Esophagus muscularis mucosa (tissue), 4 donors: ENCODE measurements around the gene ARL4C. TPM values are rescaled to one million over a fixed set of nuclear protein-coding genes. Genes with fewer than 3 reads are reported as not detected.

Experiments used
- DNase-seq: peaks from one replicate; pipeline ENCODE4 v3.0.0-alpha.2; 2017; ENCODE audit errors: extremely low spot score
- H3K27ac ChIP-seq, 4 donors: fragments of 200-600 bp; sonication (generic); replicated peaks in 1 of 4; 1 replicate in 3 of 4; 2 replicates in 1 of 4; pipeline ENCODE4 v1.5.1; 2016 to 2019; ENCODE audit warnings: mild to moderate bottlenecking in 1 of 4
- H3K27me3 ChIP-seq, 4 donors: fragments of 200-600 bp; sonication (generic); one replicate each; pipeline versions ENCODE4 v1.5.1 to v1.6.0; 2016 to 2019
- H3K36me3 ChIP-seq, 4 donors: fragments of 200-600 bp; sonication (generic); one replicate each; pipeline ENCODE4 v1.5.1; 2016 to 2019
- H3K4me1 ChIP-seq, 4 donors: fragments of 200-600 bp; sonication (generic); one replicate each; pipeline ENCODE4 v1.5.1; 2016 to 2019
- H3K4me3 ChIP-seq, 4 donors: fragments of 200-600 bp; sonication (generic); 1 replicate in 2 of 4; 2 replicates in 2 of 4; pipeline ENCODE4 v1.5.1; 2016 to 2019; ENCODE audit warnings: mild to moderate bottlenecking in 4 of 4, moderate library complexity in 1 of 4
- H3K9me3 ChIP-seq, 4 donors: fragments of 200-600 bp; sonication (generic); 1 replicate in 3 of 4; 2 replicates in 1 of 4; pipeline ENCODE4 v1.5.1; 2016 to 2019
- EP300 ChIP-seq: sonication (generic); formaldehyde crosslinking; IDR thresholded peaks from one replicate; pipeline ENCODE4 v1.6.1; 2017; ENCODE audit warnings: antibody characterized with exemption
- POLR2A ChIP-seq: fragments of 450-650 bp; IDR thresholded peaks from one replicate; pipeline ENCODE4 v1.6.1; 2017; ENCODE audit warnings: antibody characterized with exemption, moderate library complexity, mild to moderate bottlenecking, low read depth
- POLR2AphosphoS5 ChIP-seq, 2 donors: sonication (generic); formaldehyde crosslinking; IDR thresholded peaks; one replicate each; pipeline ENCODE4 v1.6.1; 2017; ENCODE audit warnings: antibody characterized with exemption in 2 of 2
- WGBS: methylation state at CpG from one replicate; pipeline ENCODE4 v1.1.5; 2018; 5-methylcytosine and 5-hydroxymethylcytosine counted together
- intact Hi-C: fragments of 100-400 bp; cut with DNase I; formaldehyde crosslinking; loops from one replicate; pipeline ENCODE4 v1.15.1; 2023
- total RNA-seq, 4 donors: library from RNA; depleted of rRNA; stranded (reverse); fragments of >200 nt; gene quantifications; one replicate each; pipeline versions ENCODE4 v1.1.0 to v1.2.1, GENCODE V29; 2016
- TF ChIP-seq, protein P1 (sequence below), 3 experiments: fragments of 200-600 bp in 2 of 3; fragments of 450-650 bp in 1 of 3; sonication (generic) in 2 of 3; IDR thresholded peaks; one replicate each; pipeline ENCODE4 v1.5.1; 2017 to 2019; ENCODE audit warnings: antibody characterized with exemption in 3 of 3, mild to moderate bottlenecking in 2 of 3, moderate library complexity in 1 of 3

ARL4C gene
- total RNA-seq, 4 donors from 2014 or later, result 3.6 to 16.4 (median 5.4) TPM

DNA sequence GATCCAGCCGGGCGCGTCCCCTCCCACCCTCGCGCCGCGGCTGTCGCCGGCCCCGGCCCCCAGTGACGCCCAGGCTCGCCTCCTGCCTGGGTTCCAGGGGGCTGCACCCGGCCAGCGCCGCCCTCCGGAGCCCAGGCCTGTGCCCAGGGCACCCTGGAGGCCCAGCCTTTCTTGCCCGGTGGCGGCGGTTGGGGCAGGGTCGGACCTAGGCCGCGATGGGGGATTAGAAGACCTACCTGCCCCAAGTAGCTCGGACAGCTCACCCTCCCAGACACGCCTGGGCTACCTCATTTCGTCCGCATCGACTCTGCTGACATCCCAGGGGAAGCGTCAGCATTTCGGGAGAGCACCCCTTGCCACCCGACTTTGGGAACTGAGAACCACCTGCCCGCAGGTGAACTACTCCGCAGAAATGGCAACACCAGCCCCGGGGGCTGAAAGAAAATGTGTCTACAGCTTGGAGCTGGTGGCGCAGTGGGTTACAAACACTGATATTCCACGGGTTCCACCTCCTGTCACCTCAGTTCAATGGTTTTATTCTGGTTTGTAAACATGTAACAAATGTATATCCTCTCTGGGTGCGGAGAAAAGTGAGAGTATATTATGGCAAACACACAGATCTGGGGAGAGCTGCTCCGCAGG, 834 bp upstream of the ARL4C start:
- Histone ChIP-seq H3K4me1 (peaks cover 15 to 32% (median 21%) of the 10 kb centered on the region in 4 donors), H3K27ac (peak overlapping the region; percentile 70 to 84 (median 78)), H3K4me3 (peak overlapping the region; percentile 60 to 74 (median 70)), H3K9me3 (no peaks in the 10 kb centered on the region), H3K27me3 (peaks cover 0 to 22% (median 2%) of the 10 kb centered on the region in 4 donors), H3K36me3 (no peaks in the 10 kb centered on the region)
- 83% methylated on average over 18 of the region's 37 CpGs for WGBS
- TF ChIP-seq POLR2A (no peak), POLR2AphosphoS5 (IDR thresholded peaks at IDR 0.05) (no peak), EP300 (no peak)
- TF ChIP-seq, protein P1, sequence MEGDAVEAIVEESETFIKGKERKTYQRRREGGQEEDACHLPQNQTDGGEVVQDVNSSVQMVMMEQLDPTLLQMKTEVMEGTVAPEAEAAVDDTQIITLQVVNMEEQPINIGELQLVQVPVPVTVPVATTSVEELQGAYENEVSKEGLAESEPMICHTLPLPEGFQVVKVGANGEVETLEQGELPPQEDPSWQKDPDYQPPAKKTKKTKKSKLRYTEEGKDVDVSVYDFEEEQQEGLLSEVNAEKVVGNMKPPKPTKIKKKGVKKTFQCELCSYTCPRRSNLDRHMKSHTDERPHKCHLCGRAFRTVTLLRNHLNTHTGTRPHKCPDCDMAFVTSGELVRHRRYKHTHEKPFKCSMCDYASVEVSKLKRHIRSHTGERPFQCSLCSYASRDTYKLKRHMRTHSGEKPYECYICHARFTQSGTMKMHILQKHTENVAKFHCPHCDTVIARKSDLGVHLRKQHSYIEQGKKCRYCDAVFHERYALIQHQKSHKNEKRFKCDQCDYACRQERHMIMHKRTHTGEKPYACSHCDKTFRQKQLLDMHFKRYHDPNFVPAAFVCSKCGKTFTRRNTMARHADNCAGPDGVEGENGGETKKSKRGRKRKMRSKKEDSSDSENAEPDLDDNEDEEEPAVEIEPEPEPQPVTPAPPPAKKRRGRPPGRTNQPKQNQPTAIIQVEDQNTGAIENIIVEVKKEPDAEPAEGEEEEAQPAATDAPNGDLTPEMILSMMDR (IDR thresholded peaks at IDR 0.05), result no peak
- intact Hi-C loops, result loop anchor here (5.0 kb wide), 1 partner anchor 210 kb away; no protein-coding TSS in a partner anchor
- DNase-seq, result no peak

DNA sequence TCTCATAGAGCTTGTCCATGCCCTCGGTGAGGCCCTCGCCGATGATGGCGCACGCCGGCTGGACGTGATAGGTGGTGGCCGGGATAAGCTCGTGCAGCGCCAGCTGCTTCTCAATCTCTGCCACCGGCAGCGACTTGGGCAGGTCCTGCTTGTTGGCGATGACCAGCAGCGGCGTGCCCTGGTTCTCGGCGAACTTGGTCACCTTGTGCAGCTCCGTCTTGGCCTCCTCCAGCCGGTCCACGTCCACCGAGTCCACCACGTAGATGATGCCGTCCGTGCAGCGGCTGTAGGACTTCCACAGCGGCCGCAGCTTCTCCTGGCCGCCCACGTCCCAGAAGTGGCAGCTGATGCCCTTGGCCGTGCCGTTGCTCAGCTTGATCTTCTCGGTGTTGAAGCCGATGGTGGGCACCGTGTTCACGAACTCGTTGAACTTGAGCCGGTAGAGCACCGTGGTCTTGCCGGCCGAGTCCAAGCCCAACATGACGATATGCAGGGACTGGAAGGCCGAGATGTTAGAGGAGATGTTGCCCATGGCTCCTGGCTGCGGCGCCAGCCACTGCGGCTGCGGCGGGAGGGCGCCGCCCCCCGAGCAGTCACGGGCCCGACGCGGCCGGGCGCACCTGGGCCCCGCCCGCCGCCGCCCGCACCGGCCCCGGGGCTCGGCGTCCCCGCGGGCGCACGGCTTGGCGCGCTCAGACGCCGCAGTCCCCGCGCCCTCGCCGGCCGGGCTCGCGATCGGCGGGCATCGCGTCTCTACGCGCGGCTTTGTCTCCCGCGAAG, 636 bp downstream of the ARL4C start:
- peaks cover 15 to 24% (median 21%) of the 10 kb centered on the region in 4 donors for H3K4me1 ChIP-seq
- no peak for DNase-seq
- no peaks in the 10 kb centered on the region for H3K36me3 ChIP-seq
- H3K27me3 ChIP-seq, result peaks cover 0 to 37% (median 4%) of the 10 kb centered on the region in 4 donors
- intact Hi-C loops, result loop anchor here (5.0 kb wide), 1 partner anchor 209 kb away; no protein-coding TSS in a partner anchor
- peak overlapping the region; percentile 60 to 74 (median 70) for H3K4me3 ChIP-seq
- WGBS, result 1% methylated on average over 45 of the region's 89 CpGs
- H3K27ac ChIP-seq, result peak overlapping the region; percentile 70 to 84 (median 79)
- TF ChIP-seq POLR2A (no peak), POLR2AphosphoS5 (IDR thresholded peaks at IDR 0.05) (peak in 1 of 2 donors; percentile 1), EP300 (no peak)
- TF ChIP-seq, protein P1 (IDR thresholded peaks at IDR 0.05), result no peak
- no peaks in the 10 kb centered on the region for H3K9me3 ChIP-seq

DNA sequence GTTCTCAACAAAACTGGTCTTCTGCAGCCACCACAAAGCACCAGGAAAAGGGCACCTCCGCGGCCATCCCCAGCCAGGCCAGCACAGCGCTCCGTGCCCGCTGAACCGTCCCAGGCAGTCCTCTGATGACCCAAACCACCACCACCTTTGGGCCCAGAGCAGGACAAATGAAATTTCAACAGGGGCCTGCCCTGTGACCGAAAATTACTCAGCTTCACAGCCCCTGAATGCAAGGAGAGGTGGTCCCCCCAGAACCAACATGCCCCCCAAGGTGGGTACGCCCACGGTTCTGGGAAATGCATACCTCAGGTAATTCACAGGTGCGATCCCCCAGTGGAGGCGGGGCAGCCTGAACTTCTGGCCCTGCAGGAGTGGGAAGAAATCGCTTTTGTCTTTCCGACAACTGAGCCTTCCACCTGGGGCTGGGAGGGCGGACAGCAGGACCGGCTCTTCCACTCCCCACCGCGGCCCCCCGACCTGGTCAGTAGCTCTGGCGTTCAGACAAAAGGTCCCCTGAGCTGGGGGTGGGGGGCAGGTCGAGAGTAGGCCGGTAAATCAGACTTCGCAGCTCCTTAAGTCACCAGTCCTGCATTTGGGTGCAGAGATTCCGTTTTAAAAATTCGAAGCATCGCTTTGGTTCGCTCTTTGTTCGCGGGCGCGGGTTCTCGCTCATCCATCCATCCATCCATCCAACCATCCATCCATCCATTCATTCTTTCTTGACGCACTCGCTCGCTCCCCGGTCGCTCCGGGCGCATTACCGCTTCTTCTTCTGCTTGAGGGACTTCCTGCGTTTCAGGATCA, 1.4 kb downstream of the ARL4C start:
- no peaks in the 10 kb centered on the region for H3K9me3 ChIP-seq
- 6% methylated on average over 33 of the region's 40 CpGs for WGBS
- intact Hi-C loops, result loop anchor here (5.0 kb wide), 1 partner anchor 208 kb away; no protein-coding TSS in a partner anchor
- no peak for DNase-seq
- peaks cover 15 to 24% (median 21%) of the 10 kb centered on the region in 4 donors for H3K4me1 ChIP-seq
- H3K4me3 ChIP-seq, result peak overlapping the region; percentile 60 to 74 (median 70)
- peaks cover 0 to 45% (median 4%) of the 10 kb centered on the region in 4 donors for H3K27me3 ChIP-seq
- H3K27ac ChIP-seq, result peak overlapping the region in 3 of 4 donors; percentile 63 to 75 (median 70)
- TF ChIP-seq POLR2AphosphoS5 (IDR thresholded peaks at IDR 0.05) (no peak), POLR2A (no peak), EP300 (no peak)
- TF ChIP-seq, protein P1 (IDR thresholded peaks at IDR 0.05), result no peak
- H3K36me3 ChIP-seq, result no peaks in the 10 kb centered on the region

GRCh38 chr2:234494361-234495250, 2.3 kb downstream of the ARL4C start:
- DNase-seq, result no peak
- H3K36me3 ChIP-seq, result no peaks in the 10 kb centered on the region
- no peaks in the 10 kb centered on the region for H3K9me3 ChIP-seq
- intact Hi-C loops, result loop anchor here (5.0 kb wide), 1 partner anchor 207 kb away; no protein-coding TSS in a partner anchor
- peaks cover 15 to 24% (median 21%) of the 10 kb centered on the region in 4 donors for H3K4me1 ChIP-seq
- WGBS, result 59% methylated on average over 9 of the region's 9 CpGs
- peak overlapping the region in 1 of 4 donors; percentile 75 for H3K27ac ChIP-seq
- H3K27me3 ChIP-seq, result peaks cover 0 to 46% (median 4%) of the 10 kb centered on the region in 4 donors
- H3K4me3 ChIP-seq, result peak overlapping the region; percentile 60 to 74 (median 70)
- TF ChIP-seq POLR2A, result no peak
- TF ChIP-seq POLR2AphosphoS5 (IDR thresholded peaks at IDR 0.05), result peak in 1 of 2 donors; percentile 26
- no peak for TF ChIP-seq EP300
